H9 (cell line): ENCODE data around the gene ADCY5. TPM values are rescaled to one million over a fixed set of nuclear protein-coding genes. Genes with fewer than 3 reads are reported as not detected.
"Not testable (repeated sequence)": the region's sequence is repeated elsewhere in the genome, so short reads cannot be mapped to it uniquely, and the experiment has no call there.

ENCODE experiments used
- DNase-seq: peaks from one replicate; pipeline ENCODE4 v3.0.0-alpha.2; 2017
- H2AFZ ChIP-seq: one replicate; pipeline ENCODE4 v1.6.1; 2013; ENCODE audit warnings: mild to moderate bottlenecking, low read length, control low read depth, moderate library complexity
- H2AK5ac ChIP-seq: 2 replicates; pipeline ENCODE4 v1.6.1; 2013; ENCODE audit warnings: low read length, control low read depth, mixed read lengths; ENCODE audit not compliant: insufficient read length
- H2BK120ac ChIP-seq: one replicate; pipeline ENCODE4 v1.6.1; 2013; ENCODE audit warnings: low read depth, mild to moderate bottlenecking, low read length, control low read depth, inconsistent platforms; ENCODE audit not compliant: poor library complexity, severe bottlenecking
- H2BK12ac ChIP-seq: 2 replicates; pipeline ENCODE4 v1.6.1; 2013; ENCODE audit warnings: low read length, control low read depth, mixed read lengths, low read depth; ENCODE audit not compliant: insufficient read length
- H2BK15ac ChIP-seq: 2 replicates; pipeline ENCODE4 v1.6.1; 2013; ENCODE audit warnings: low read depth, low read length, control low read depth
- H2BK20ac ChIP-seq: one replicate; pipeline ENCODE4 v1.6.1; 2013; ENCODE audit warnings: low read depth, mild to moderate bottlenecking, low read length, control low read depth, inconsistent platforms; ENCODE audit not compliant: poor library complexity, severe bottlenecking
- H2BK5ac ChIP-seq: 2 replicates; pipeline ENCODE4 v1.6.1; 2013; ENCODE audit warnings: low read length, control low read depth, mixed read lengths; ENCODE audit not compliant: insufficient read length
- H3K14ac ChIP-seq: 2 replicates; pipeline ENCODE4 v1.6.1; 2013; ENCODE audit warnings: low read length, control low read depth; ENCODE audit not compliant: insufficient read depth
- H3K18ac ChIP-seq: 2 replicates; pipeline ENCODE4 v1.6.1; 2013; ENCODE audit warnings: low read depth, mild to moderate bottlenecking, mixed read lengths, low read length, control low read depth; ENCODE audit not compliant: insufficient read length
- H3K23ac ChIP-seq: 2 replicates; pipeline ENCODE4 v1.6.1; 2013; ENCODE audit warnings: low read length, control low read depth, mixed read lengths, low read depth; ENCODE audit not compliant: insufficient read length
- H3K23me2 ChIP-seq: 2 replicates; pipeline ENCODE4 v1.6.1; 2013; ENCODE audit warnings: low read depth, mild to moderate bottlenecking, mixed read lengths, low read length, control low read depth; ENCODE audit not compliant: insufficient read length, poor library complexity, severe bottlenecking
- H3K27ac ChIP-seq: 2 replicates; pipeline ENCODE4 v1.5.1; 2013; ENCODE audit warnings: low read length, control low read depth, mixed read lengths, low read depth; ENCODE audit not compliant: insufficient read length
- H3K27me3 ChIP-seq: 2 replicates; pipeline ENCODE4 v1.6.1; 2013; ENCODE audit warnings: low read length, control low read depth, inconsistent platforms; ENCODE audit not compliant: insufficient read depth
- H3K4ac ChIP-seq: 2 replicates; pipeline ENCODE4 v1.6.1; 2013; ENCODE audit warnings: low read depth, mild to moderate bottlenecking, control low read depth, inconsistent platforms, low read length, moderate library complexity
- H3K4me1 ChIP-seq: 2 replicates; pipeline ENCODE4 v1.6.1; 2013; ENCODE audit warnings: low read length, control low read depth, inconsistent platforms; ENCODE audit not compliant: insufficient read depth
- H3K4me2 ChIP-seq: 2 replicates; pipeline ENCODE4 v1.6.1; 2013; ENCODE audit warnings: low read length, control low read depth, mixed read lengths; ENCODE audit not compliant: insufficient read length, insufficient read depth
- H3K56ac ChIP-seq: 2 replicates; pipeline ENCODE4 v1.6.1; 2013; ENCODE audit warnings: low read depth, mild to moderate bottlenecking, mixed read lengths, low read length, control low read depth; ENCODE audit not compliant: insufficient read length
- H3K79me1 ChIP-seq: 2 replicates; pipeline ENCODE4 v1.6.1; 2013; ENCODE audit warnings: low read depth, mild to moderate bottlenecking, moderate library complexity, low read length, control low read depth, inconsistent platforms; ENCODE audit not compliant: insufficient read depth, poor library complexity, severe bottlenecking
- H3K79me2 ChIP-seq: 2 replicates; pipeline ENCODE4 v1.6.1; 2013; ENCODE audit warnings: low read length, control low read depth, inconsistent platforms; ENCODE audit not compliant: insufficient read depth
- H3K9ac ChIP-seq: 2 replicates; pipeline ENCODE4 v1.6.1; 2013; ENCODE audit warnings: low read length, control low read depth, mixed read lengths; ENCODE audit not compliant: insufficient read length; ENCODE audit errors: extremely low read depth
- H3K9me3 ChIP-seq: one replicate; pipeline ENCODE4 v1.6.1; 2013; ENCODE audit warnings: low read depth, low read length, inconsistent platforms; ENCODE audit not compliant: control insufficient read depth
- H3T11ph ChIP-seq: one replicate; pipeline ENCODE4 v1.6.1; 2013; ENCODE audit warnings: mild to moderate bottlenecking, low read length, control low read depth, inconsistent platforms
- H4K20me1 ChIP-seq: one replicate; pipeline ENCODE4 v1.6.1; 2013; ENCODE audit not compliant: control insufficient read depth, insufficient read length, insufficient read depth
- H4K5ac ChIP-seq: 2 replicates; pipeline ENCODE4 v1.6.1; 2013; ENCODE audit warnings: low read depth, mild to moderate bottlenecking, mixed read lengths, low read length, control low read depth; ENCODE audit not compliant: insufficient read length
- H4K8ac ChIP-seq: replicated peaks from 2 replicates; pipeline ENCODE4 v1.6.1; 2013; ENCODE audit warnings: low read length, control low read depth, mixed read lengths, low read depth; ENCODE audit not compliant: insufficient read length
- H4K91ac ChIP-seq: 2 replicates; pipeline ENCODE4 v1.6.1; 2013; ENCODE audit warnings: low read depth, mild to moderate bottlenecking, moderate library complexity, mixed read lengths, low read length, control low read depth; ENCODE audit not compliant: insufficient read length
- H3K27ac Mint-ChIP-seq, 3 experiments: 2 replicates in 2 of 3; 3 replicates in 1 of 3; pipeline ENCODE4 v1.8.0; 2020 to 2021; ENCODE audit warnings: mixed read lengths in 3 of 3, mild to moderate bottlenecking in 1 of 3, moderate library complexity in 1 of 3
- H3K27me3 Mint-ChIP-seq: 2 replicates; pipeline ENCODE4 v1.8.0; 2021; ENCODE audit warnings: low read depth, mild to moderate bottlenecking, moderate library complexity, mixed read lengths
- H3K36me3 Mint-ChIP-seq, 3 experiments: 2 replicates in 2 of 3; 3 replicates in 1 of 3; pipeline ENCODE4 v1.8.0; 2020 to 2021; ENCODE audit warnings: low read depth in 3 of 3, mixed read lengths in 3 of 3; ENCODE audit not compliant: insufficient read depth in 1 of 3
- H3K4me1 Mint-ChIP-seq, 2 experiments: 2 replicates each; pipeline ENCODE4 v1.8.0; 2020; ENCODE audit warnings: mixed read lengths in 2 of 2
- H3K4me3 Mint-ChIP-seq, 2 experiments: 2 replicates in 1 of 2; 3 replicates in 1 of 2; pipeline ENCODE4 v1.8.0; 2020 to 2021; ENCODE audit warnings: mild to moderate bottlenecking in 2 of 2, mixed read lengths in 2 of 2, moderate library complexity in 1 of 2
- H3K9me3 Mint-ChIP-seq, 2 experiments: 2 replicates in 1 of 2; 3 replicates in 1 of 2; pipeline ENCODE4 v1.8.0; 2020; ENCODE audit warnings: mild to moderate bottlenecking in 2 of 2, mixed read lengths in 2 of 2, moderate library complexity in 1 of 2
- CTCF ChIP-seq: fragments of 200-600 bp; sonication (generic); conservative IDR thresholded peaks from 3 replicates; pipeline ENCODE4 v1.8.0; 2021; ENCODE audit warnings: antibody characterized with exemption, mild to moderate bottlenecking
- WGBS: extraction: QIAGEN DNeasy Blood & Tissue Kit; methylation state at CpG from one replicate; pipeline ENCODE4 v1.1.7; 2013; ENCODE audit warnings: missing lambda C conversion rate, low lambda C conversion rate, mixed read lengths; ENCODE audit not compliant: insufficient read length; ENCODE audit errors: extremely low coverage; 5-methylcytosine and 5-hydroxymethylcytosine counted together
- total RNA-seq: library from RNA; stranded (reverse); gene quantifications from 2 replicates; pipeline ENCODE4 v1.2.1, GENCODE V29; 2021

The ADCY5 gene
- total RNA-seq, 1 experiment from 2014 or later, result 5.0 TPM

GRCh38 chr3:123239756-123240155, 209.1 kb downstream of the ADCY5 start:
- Histone ChIP-seq H3K9ac (no peak overlapping the region), H3K4me2 (no peak overlapping the region), H2AFZ (no peak overlapping the region), H3K27ac (no peak overlapping the region), H2BK120ac (no peak overlapping the region), H3K14ac (no peak overlapping the region), H3T11ph (no peak overlapping the region), H3K18ac (no peak overlapping the region), H2AK5ac (no peak overlapping the region), H3K4ac (no peak overlapping the region), H4K91ac (no peak overlapping the region), H2BK12ac (no peak overlapping the region), H2BK5ac (no peak overlapping the region), H2BK15ac (no peak overlapping the region), H3K27me3 (no peaks in the 10 kb centered on the region), H4K5ac (no peak overlapping the region), H2BK20ac (no peak overlapping the region), H4K8ac (no peak overlapping the region), H3K4me1 (no peaks in the 10 kb centered on the region; the same call in 1 of the 2 replicates), H3K23me2 (no peaks in the 10 kb centered on the region), H3K79me2 (no peaks in the 10 kb centered on the region), H3K79me1 (no peaks in the 10 kb centered on the region), H3K9me3 (no peaks in the 10 kb centered on the region), H3K23ac (no peak overlapping the region), H3K56ac (no peak overlapping the region), H4K20me1 (no peaks in the 10 kb centered on the region)
- Mint-ChIP-seq H3K36me3 (peaks cover 0 to 2% (median 0%) of the 10 kb centered on the region in 3 experiments; a peak in 1 of 7 replicates), H3K9me3 (no peaks in the 10 kb centered on the region), H3K4me1 (peaks cover 6% of the 10 kb centered on the region in 2 experiments), H3K27ac (peak overlapping the region in 1 of 3 experiments; percentile 1; a peak in 2 of 7 replicates), H3K4me3 (no peak overlapping the region), H3K27me3 (no peaks in the 10 kb centered on the region)
- no peak for TF ChIP-seq CTCF
- DNase-seq, result no peak
- no CpG with 5 or more reads among the region's 1 CpG for WGBS

DNA sequence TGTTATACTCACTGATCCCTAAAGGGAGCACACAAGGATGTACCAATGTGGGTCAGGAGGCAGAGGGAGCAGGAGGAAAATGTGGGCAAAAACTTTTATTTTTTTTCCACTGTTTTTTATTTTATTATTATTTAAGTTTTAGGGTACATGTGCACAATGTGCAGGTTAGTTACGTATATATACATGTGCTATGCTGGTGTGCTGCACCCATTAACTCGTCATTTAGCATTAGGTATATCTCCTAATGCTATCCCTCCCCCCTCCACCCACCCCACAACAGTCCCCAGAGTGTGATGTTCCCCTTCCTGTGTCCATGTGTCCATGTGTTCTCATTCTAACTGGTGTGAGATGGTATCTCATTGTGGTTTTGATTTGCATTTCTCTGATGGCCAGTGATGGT, 209.7 kb downstream of the ADCY5 start:
- H3K4me2 ChIP-seq, H4K20me1 ChIP-seq, H3K79me2 ChIP-seq, H3K18ac ChIP-seq, H2BK120ac ChIP-seq, H3K4me1 ChIP-seq, H3K36me3 Mint-ChIP-seq, H3K9ac ChIP-seq, DNase-seq, H3K9me3 Mint-ChIP-seq, H2AFZ ChIP-seq, H3K23ac ChIP-seq, H3K23me2 ChIP-seq, H3K27me3 Mint-ChIP-seq, H3K4me3 Mint-ChIP-seq, H3T11ph ChIP-seq, H4K91ac ChIP-seq, H3K9me3 ChIP-seq, H3K27ac ChIP-seq, H2BK5ac ChIP-seq, H3K79me1 ChIP-seq, H3K4ac ChIP-seq, H3K56ac ChIP-seq, H2BK12ac ChIP-seq, H3K27me3 ChIP-seq, H3K27ac Mint-ChIP-seq, H4K8ac ChIP-seq, H2AK5ac ChIP-seq, H3K14ac ChIP-seq, H3K4me1 Mint-ChIP-seq, H2BK15ac ChIP-seq, H4K5ac ChIP-seq, H2BK20ac ChIP-seq: not testable (repeated sequence)
- WGBS, result no CpG with 5 or more reads among the region's 2 CpGs
